Fibroblast of skin of left quadriceps (primary cell): Measurements from ENCODE around the gene GFOD2.
"Not testable (repeated sequence)": the region's sequence is repeated elsewhere in the genome, so short reads cannot be mapped to it uniquely, and the experiment has no call there.

ENCODE experiments used
- DNase-seq, 2 experiments: peaks; one replicate each; pipeline ENCODE4 v3.0.0-alpha.2; 2013; ENCODE audit warnings: low read depth in 2 of 2

The GFOD2 gene, protein sequence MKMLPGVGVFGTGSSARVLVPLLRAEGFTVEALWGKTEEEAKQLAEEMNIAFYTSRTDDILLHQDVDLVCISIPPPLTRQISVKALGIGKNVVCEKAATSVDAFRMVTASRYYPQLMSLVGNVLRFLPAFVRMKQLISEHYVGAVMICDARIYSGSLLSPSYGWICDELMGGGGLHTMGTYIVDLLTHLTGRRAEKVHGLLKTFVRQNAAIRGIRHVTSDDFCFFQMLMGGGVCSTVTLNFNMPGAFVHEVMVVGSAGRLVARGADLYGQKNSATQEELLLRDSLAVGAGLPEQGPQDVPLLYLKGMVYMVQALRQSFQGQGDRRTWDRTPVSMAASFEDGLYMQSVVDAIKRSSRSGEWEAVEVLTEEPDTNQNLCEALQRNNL

GRCh38 chr16:67719048-67719777 is at the start of gene GFOD2:
TSS of gene GFOD2 (minus strand) at chr16:67719316. CDS start at chr16:67685715, 33,601 bp downstream.
- peak; percentile 84 to 86 for DNase-seq

- no peak for DNase-seq
Measured at GRCh38 chr16:67767953-67768352, 48.8 kb upstream of the GFOD2 start.

- DNase-seq, result no peak
Measured at GRCh38 chr16:67766291-67766690, 47.2 kb upstream of the GFOD2 start.

DNA sequence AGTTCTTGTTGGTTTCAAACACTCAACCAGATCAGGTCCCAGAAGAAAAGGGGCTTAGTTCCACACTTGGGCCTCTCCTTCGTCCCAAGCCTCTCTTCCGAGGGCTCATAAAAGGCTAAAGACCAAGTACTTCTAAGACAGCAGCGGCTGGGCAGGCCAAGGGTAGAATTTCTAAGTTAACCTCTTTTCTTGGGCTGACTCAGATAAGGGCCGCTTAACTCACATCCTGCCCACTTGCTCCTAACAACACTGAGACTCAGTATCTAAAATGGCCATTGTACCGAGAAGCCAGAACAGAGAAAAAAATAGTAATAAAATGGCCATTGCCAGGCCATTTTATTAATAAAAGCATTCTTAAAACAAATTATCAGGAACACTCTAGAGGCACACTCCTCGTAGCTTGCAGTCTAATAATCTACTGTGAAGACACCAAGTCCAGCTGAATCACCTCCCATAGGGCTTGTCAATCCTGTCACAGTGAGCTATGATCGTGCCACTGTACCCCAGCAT is 45.1 kb upstream of the GFOD2 start:
- DNase-seq, result no peak

DNA sequence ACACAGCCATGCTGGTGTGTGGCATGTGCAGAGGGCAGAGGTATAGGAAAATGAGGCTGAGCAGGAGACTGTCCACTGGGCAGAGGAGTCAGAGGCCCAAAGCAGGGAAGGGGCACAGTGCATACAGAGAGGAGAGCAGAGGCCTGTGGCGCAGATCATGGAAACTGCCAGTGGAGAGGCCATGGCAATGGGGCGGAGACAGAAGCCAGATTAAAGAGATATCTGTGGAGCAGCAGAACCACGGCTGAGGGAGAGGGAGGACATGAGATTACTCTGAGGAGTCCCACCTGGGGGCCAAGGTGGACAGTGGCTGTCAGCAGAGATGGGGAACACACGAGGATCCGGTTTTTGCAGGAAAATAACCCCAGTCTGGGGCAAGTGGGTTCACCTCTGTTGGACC is 44.0 kb upstream of the GFOD2 start:
- DNase-seq, result no peak

- DNase-seq, result no peak
Measured at GRCh38 chr16:67762385-67762784, 43.3 kb upstream of the GFOD2 start.

- no peak for DNase-seq
Measured at GRCh38 chr16:67761924-67762323, 42.8 kb upstream of the GFOD2 start.

GRCh38 chr16:67760956-67761230 is 41.8 kb upstream of the GFOD2 start:
- DNase-seq, result no peak

DNA sequence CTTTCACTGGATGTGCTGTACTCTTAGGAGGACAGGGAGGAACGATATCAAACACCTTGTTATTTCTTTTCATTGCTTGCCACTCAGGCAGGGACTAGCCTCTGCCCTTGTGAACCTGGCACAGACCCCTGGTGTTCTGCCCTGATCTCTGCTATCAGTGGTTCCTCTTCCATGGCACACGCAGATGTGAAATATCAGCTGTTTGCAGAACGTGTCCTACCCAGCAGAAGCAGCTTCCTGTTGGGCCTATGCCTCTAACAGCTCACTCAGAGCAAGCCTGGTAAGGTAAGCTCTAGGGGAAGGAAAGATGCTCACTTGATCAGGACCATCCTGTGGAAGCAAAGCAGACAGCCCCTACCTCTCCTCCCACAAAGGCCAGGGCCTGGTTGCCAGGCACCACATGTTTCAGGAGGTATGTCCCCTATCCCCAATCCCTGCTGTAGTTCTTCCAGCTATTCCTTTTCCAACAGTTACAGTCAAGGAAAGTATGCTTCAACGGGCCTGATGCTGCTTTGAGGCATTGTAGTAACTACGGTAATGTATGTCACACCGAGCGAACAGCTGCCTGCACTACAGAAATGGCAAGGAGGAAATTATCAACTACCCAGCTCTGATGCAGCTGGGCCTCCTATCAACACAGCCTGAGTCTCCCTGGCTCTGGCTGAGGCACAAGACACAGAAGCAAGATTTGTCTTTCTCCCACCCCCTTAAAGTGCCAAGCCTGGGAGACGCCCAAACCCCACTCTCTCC is 41.3 kb upstream of the GFOD2 start:
- DNase-seq, result no peak

GRCh38 chr16:67758966-67759365 is 39.9 kb upstream of the GFOD2 start:
- no peak for DNase-seq

DNA sequence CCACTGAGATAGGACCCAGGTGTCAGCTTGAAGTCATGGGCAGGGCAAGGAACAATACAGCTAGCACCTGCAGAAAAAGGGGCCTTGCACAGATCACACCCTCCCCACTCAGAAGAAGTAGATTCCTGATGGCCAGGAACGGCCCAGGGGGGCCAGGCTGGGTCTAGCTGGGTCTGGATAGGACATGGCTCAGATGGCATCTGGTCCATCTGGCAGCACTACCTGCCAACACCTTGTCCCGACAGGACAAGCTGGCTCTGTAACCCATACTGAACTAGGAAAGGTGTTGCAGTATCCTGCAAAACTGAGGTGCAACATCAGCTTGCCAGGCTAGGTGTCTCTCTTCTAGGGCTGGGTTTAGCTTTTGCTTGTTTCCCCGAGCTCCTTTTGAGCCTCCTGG is 38.9 kb upstream of the GFOD2 start:
- no peak for DNase-seq

- DNase-seq, result no peak
Measured at GRCh38 chr16:67752641-67753040, 33.5 kb upstream of the GFOD2 start.

DNA sequence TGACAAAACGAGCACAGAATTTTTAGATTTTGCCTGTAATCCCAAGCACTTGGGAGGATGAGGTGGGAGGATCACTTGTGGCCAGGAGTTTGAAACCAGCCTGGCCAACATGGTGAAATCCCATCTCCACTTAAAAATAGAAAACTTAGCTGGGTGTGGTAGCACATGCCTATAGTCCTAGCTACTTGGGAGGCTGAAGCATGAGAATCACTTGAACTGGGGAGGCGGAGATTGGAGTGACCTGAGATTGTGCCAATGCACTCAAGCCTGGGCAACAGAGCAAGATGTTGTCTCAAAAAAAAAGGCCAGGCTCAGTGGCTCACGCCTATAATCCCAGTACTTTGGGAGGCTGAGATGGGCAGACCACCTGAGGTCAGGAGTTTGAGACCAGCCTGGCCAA is 32.2 kb upstream of the GFOD2 start:
- not testable (repeated sequence) for DNase-seq

DNA sequence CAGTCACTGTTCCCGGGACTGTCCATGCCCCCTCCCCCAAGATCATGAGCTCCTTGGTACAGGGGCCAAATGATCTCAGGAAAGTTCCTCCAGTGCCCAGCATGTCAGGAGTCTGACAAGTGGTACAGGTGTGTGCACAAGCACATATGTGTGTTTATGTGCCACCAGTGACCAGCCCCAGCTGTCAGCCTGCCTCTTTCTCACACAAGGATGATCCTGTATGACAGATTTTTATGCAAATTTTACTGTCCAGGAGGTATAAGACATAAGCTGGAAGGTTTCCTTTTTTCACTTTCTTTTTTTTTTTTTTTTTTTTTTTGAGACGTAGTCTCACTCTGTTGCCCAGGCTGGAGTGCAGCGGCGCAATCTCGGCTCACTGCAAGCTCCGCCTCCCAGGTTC is 31.4 kb upstream of the GFOD2 start:
- no peak for DNase-seq

DNA sequence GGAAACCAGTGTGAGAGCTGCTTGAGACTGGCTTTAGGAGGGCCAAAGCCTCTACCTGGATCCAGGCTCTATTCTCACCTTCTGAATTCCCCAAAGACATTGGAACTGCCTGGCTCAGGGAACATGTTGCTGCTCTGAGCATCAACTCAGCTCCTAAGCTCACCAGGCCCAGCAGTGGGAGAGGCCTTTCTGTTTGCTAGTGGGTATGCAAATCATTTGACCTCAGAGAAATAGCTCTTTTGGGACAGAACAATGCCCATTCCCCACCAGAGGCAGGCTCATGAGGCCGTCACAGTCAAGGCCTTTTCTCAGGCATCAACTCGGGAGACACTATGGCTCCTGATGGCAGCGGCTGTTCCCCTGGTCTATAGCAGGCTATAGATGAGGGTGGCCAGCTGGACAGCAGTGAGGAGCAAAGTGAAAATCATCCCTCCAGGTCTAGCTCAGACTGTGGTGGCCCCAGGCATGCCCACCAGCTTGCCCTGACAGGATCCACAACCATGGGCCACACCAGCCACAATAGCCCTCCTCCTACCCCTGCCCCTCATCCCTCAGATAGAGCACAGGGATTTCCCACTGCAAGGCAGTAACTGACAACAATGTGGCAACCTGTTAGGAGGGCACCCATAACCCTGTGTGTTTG is 30.4 kb upstream of the GFOD2 start:
- DNase-seq, result no peak

DNA sequence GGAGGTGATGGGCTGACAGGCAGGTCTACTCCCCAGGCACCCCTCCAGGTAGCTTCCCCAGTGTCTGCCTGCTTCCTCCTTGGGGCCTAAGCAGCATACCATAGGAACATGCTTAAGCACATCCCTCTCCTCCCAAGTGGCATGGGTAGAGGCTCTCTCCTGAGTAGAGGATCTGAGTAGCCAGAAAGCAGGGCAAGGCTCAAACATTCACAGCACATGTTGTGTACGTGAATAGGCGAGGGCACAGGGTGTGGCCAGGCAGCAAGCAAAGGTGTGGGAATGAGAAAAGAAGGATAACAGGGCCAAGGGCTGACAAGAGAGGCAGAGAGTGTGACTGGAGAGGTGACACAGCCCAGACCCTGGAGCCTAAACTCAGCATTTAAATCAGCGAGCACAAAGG is 29.7 kb upstream of the GFOD2 start:
- no peak for DNase-seq

GRCh38 chr16:67746846-67747245 is 27.7 kb upstream of the GFOD2 start:
- DNase-seq, result no peak

GRCh38 chr16:67741118-67741517 is 22.0 kb upstream of the GFOD2 start:
- no peak for DNase-seq

GRCh38 chr16:67740391-67740790 is 21.3 kb upstream of the GFOD2 start:
- DNase-seq, result no peak

GRCh38 chr16:67736858-67737257 is 17.7 kb upstream of the GFOD2 start:
- no peak for DNase-seq

DNA sequence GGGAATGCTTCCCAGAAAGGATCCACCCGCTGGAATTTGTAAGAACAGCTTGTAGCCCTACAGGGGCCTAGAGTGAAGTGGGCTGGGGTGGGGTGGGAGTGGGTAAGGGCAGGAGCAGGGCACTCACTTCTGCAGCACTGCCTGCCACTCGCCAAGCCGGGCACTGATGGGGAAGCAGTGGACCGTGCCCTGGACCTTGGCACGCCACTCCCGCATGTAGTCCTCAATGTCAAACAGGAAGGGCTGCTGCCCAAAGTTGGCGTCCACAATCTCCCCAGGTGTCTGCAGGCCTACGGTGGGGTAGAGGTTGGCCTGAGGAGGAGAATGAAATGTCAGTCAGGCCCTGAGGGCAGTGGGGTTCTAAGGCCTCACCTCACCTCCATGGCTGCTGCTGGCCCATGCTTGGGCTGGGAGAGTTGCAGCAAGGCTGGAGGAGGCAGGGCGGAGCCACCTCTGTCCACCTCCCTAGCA is 15.7 kb upstream of the GFOD2 start:
- DNase-seq, result no peak
